Measurements from ENCODE around the gene FAM9C.

DNA sequence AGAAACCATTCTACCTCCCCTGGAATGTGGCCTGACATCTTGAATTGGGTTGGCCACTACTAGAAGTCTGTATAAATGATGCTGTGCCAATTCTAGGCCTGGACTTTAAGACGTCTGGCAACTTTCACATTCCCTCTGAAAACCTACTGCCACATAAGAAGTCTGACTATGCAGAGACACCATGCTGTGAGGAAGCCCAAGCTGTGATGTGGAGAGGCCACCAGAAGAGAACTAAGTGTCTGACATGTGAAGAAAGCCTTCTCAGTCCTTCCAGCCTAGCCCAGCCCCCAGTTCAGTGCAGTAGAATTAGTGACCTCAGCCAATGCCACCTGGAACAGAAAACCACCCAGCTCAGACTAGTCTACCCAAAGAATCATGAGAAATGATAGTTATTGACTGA, 24.2 kb upstream of the FAM9C start:
- TF ChIP-seq, protein P1, sequence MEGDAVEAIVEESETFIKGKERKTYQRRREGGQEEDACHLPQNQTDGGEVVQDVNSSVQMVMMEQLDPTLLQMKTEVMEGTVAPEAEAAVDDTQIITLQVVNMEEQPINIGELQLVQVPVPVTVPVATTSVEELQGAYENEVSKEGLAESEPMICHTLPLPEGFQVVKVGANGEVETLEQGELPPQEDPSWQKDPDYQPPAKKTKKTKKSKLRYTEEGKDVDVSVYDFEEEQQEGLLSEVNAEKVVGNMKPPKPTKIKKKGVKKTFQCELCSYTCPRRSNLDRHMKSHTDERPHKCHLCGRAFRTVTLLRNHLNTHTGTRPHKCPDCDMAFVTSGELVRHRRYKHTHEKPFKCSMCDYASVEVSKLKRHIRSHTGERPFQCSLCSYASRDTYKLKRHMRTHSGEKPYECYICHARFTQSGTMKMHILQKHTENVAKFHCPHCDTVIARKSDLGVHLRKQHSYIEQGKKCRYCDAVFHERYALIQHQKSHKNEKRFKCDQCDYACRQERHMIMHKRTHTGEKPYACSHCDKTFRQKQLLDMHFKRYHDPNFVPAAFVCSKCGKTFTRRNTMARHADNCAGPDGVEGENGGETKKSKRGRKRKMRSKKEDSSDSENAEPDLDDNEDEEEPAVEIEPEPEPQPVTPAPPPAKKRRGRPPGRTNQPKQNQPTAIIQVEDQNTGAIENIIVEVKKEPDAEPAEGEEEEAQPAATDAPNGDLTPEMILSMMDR (conservative IDR thresholded peaks at IDR 0.05; ENCODE audit: low read depth, low read length): no peak
- TF ChIP-seq CEBPB (IDR thresholded peaks at IDR 0.05; ENCODE audit: low read depth, low read length) (no peak), RFX5 (IDR thresholded peaks at IDR 0.05; ENCODE audit: low read depth, low read length) (no peak), POLR2A (IDR thresholded peaks at IDR 0.05; ENCODE audit: low read depth, low read length) (no peak), RAD21 (IDR thresholded peaks at IDR 0.05; ENCODE audit: low read length) (no peak), CHD1 (IDR thresholded peaks at IDR 0.05; ENCODE audit: low read depth, low read length) (no peak), SMC3 (IDR thresholded peaks at IDR 0.05; ENCODE audit: low read depth, low read length) (no peak), FOS (IDR thresholded peaks at IDR 0.05; ENCODE audit: low read depth, low read length) (no peak), RCOR1 (IDR thresholded peaks at IDR 0.05; ENCODE audit: insufficient replicate concordance, low read length) (no peak), BHLHE40 (IDR thresholded peaks at IDR 0.05; ENCODE audit: low read depth, low read length) (no peak), MAZ (IDR thresholded peaks at IDR 0.05; ENCODE audit: borderline replicate concordance, low read depth, low read length) (no peak)
- TF ChIP-seq, protein P2, sequence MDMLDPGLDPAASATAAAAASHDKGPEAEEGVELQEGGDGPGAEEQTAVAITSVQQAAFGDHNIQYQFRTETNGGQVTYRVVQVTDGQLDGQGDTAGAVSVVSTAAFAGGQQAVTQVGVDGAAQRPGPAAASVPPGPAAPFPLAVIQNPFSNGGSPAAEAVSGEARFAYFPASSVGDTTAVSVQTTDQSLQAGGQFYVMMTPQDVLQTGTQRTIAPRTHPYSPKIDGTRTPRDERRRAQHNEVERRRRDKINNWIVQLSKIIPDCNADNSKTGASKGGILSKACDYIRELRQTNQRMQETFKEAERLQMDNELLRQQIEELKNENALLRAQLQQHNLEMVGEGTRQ (IDR thresholded peaks at IDR 0.05; ENCODE audit: low read depth, low read length): no peak
- TF ChIP-seq, protein P3, sequence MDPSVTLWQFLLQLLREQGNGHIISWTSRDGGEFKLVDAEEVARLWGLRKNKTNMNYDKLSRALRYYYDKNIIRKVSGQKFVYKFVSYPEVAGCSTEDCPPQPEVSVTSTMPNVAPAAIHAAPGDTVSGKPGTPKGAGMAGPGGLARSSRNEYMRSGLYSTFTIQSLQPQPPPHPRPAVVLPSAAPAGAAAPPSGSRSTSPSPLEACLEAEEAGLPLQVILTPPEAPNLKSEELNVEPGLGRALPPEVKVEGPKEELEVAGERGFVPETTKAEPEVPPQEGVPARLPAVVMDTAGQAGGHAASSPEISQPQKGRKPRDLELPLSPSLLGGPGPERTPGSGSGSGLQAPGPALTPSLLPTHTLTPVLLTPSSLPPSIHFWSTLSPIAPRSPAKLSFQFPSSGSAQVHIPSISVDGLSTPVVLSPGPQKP (IDR thresholded peaks at IDR 0.05; ENCODE audit: borderline replicate concordance, low read depth, low read length): no peak
